ENCODE data around the gene BTBD9. TPM values are rescaled to one million over a fixed set of nuclear protein-coding genes. Genes with fewer than 3 reads are reported as not detected.

BTBD9 gene
- total and polyA plus RNA-seq, 2 experiments from 2014 or later, result 8.4 to 10.1 TPM

DNA sequence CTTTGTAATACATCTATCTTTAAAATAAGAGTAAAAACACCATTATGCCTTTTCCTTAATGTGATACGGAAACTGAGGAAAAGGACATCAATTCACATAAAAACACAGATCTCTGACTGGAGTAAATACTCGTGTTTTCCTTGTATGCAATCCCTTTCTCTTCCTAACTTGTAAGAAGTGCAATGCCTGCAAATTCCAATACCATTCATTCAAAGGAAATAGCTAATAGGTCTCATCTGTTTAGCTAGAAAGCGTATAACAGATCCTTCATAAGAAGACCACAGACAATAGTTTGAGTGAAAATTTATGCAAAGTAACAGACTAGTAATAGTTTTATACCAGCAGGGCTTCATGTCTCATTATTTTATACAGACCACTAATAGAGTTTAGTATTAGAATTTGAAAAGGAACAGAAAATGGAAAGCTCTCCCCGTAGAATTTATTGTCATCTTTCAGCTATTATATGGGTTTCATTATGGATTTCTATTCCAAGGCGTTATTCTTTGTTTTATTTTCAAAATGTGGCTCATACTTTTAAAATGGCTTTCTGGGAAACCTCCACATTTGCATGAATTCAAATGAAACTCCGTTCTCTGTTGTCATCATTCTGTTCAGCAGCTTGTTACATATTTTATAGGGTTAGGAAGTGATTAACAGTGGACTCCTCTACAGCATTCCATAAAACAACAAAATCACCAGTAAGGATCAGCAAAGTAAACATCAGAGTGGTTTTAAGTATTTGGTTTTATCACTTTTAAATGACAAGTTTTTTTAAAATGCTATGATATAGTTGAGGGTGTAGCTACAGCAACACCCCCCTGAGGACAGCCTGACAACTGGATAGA is 186.7 kb downstream of the BTBD9 start:
- Histone ChIP-seq H3K4me3 (no peak overlapping the region), H3K27me3 (no peaks in the 10 kb centered on the region), H3K4me1 (ENCODE audit: low read depth) (no peaks in the 10 kb centered on the region), H3K27ac (no peak overlapping the region), H3K36me3 (no peaks in the 10 kb centered on the region), H3K9me3 (ENCODE audit: low read depth) (no peaks in the 10 kb centered on the region)
- TF ChIP-seq, protein P1, sequence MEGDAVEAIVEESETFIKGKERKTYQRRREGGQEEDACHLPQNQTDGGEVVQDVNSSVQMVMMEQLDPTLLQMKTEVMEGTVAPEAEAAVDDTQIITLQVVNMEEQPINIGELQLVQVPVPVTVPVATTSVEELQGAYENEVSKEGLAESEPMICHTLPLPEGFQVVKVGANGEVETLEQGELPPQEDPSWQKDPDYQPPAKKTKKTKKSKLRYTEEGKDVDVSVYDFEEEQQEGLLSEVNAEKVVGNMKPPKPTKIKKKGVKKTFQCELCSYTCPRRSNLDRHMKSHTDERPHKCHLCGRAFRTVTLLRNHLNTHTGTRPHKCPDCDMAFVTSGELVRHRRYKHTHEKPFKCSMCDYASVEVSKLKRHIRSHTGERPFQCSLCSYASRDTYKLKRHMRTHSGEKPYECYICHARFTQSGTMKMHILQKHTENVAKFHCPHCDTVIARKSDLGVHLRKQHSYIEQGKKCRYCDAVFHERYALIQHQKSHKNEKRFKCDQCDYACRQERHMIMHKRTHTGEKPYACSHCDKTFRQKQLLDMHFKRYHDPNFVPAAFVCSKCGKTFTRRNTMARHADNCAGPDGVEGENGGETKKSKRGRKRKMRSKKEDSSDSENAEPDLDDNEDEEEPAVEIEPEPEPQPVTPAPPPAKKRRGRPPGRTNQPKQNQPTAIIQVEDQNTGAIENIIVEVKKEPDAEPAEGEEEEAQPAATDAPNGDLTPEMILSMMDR (IDR thresholded peaks at IDR 0.05; ENCODE audit: low read depth, low read length), result no peak
- DNase-seq (ENCODE audit: low read depth in 1 of 2, low spot score in 1 of 2), result no peak

DNA sequence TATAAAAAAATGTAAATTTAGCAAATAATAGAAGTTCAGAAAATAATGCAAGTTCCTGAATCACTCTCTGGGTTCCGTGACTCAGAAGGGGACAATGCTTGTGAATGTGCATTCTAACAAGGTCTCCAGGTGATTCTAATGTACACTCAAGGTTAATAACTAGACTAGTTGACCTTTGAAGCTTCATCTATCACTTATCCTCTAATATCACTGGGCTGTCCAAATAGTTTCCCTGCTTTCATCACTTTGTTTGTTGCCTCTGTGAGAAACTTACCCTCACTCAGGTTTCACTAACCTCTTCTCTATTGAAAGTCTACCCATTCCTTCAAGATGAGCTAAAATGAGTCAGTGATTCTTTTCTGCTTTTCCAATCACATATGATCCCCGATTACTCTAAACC is 189.0 kb downstream of the BTBD9 start:
- TF ChIP-seq, protein P1 (IDR thresholded peaks at IDR 0.05; ENCODE audit: low read depth, low read length), result no peak
- Histone ChIP-seq H3K27ac (no peak overlapping the region), H3K9me3 (ENCODE audit: low read depth) (no peaks in the 10 kb centered on the region), H3K36me3 (no peaks in the 10 kb centered on the region), H3K27me3 (no peaks in the 10 kb centered on the region), H3K4me3 (no peak overlapping the region), H3K4me1 (ENCODE audit: low read depth) (no peaks in the 10 kb centered on the region)
- DNase-seq (ENCODE audit: low read depth in 1 of 2, low spot score in 1 of 2), result no peak

DNA sequence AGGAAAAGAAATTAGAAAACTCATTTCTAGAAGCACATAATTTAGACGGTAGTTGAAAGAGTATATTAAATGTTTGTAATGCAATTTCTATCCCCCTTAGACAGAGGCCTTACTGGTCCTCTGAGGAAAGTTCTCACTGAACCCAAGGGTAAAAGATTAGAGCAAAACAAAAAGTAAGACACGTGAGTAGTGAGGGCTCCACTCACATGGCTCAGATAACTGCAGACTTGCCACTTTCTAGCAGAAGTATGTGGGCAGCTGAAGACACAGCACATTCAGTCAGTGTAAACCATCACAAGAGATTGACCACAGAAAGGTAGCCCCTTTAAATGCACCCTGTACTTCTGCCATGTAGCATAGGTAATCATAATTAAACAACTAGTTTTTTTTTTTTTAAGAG is 193.8 kb downstream of the BTBD9 start:
- DNase-seq (ENCODE audit: low read depth in 1 of 2, low spot score in 1 of 2), result no peak
- Histone ChIP-seq H3K9me3 (ENCODE audit: low read depth) (no peaks in the 10 kb centered on the region), H3K4me3 (no peak overlapping the region), H3K27ac (no peak overlapping the region), H3K36me3 (no peaks in the 10 kb centered on the region), H3K27me3 (no peaks in the 10 kb centered on the region), H3K4me1 (ENCODE audit: low read depth) (no peaks in the 10 kb centered on the region)
- TF ChIP-seq, protein P1 (IDR thresholded peaks at IDR 0.05; ENCODE audit: low read depth, low read length), result no peak

DNA sequence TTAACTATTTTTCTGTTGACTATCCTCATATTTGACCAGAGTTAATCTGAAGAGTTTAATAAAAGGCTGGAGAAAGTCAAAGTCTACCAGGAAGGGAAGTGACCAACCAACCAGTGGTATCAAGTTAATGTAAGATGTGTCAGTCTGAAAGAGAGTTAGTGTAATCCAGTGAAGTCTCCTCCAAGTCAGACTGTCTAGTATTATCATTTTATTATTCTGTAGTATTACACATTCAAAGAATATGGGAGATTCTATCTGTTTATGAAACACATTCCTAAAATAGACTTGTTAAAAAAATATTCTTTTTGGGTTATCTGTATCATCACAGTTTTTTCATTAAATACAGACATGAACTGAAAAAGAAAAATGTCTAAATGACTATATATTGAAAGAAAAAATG is 194.4 kb downstream of the BTBD9 start:
- Histone ChIP-seq H3K27ac (no peak overlapping the region), H3K9me3 (ENCODE audit: low read depth) (no peaks in the 10 kb centered on the region), H3K36me3 (no peaks in the 10 kb centered on the region), H3K4me3 (no peak overlapping the region), H3K4me1 (ENCODE audit: low read depth) (no peaks in the 10 kb centered on the region), H3K27me3 (no peaks in the 10 kb centered on the region)
- DNase-seq (ENCODE audit: low read depth in 1 of 2, low spot score in 1 of 2), result no peak
- TF ChIP-seq, protein P1 (IDR thresholded peaks at IDR 0.05; ENCODE audit: low read depth, low read length), result no peak

DNA sequence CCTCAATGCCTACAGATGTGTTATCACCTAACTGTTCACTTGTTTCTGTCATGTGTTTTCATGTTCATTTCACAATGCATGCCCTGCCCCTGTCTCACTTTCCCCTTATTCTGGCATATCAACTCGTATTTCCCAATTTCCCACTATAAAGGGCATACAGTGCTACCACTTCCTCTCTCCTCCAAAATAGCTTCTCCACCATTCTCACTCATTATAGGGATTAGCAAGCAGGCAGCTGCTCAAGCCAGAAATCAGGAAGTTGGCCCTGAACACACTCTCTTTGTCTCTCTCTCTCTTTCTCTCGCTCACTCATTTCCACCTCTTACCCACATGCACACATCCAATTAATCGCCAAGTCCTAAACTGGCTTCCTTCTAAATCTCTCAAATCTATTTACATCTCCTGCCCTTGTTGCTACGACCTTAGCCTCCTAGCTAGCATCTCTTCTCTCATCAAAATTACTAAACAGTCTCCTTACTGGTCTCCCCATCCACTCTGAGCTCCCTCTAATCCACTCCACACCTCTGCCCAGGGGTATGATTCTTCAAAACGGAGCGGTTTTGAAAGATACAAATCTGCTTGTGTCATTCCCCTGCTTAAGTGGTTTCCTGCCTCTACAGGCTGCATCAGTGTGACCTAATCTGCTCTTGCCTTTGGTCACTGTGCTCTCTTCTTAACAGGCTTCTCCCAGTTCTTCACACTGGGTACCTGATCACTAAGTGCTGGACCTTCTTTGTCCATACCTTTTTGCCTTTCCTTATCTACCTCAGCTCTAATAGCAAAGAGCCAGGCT is 196.2 kb downstream of the BTBD9 start:
- Histone ChIP-seq H3K4me1 (ENCODE audit: low read depth) (no peaks in the 10 kb centered on the region), H3K9me3 (ENCODE audit: low read depth) (no peaks in the 10 kb centered on the region), H3K4me3 (no peak overlapping the region), H3K36me3 (no peaks in the 10 kb centered on the region), H3K27ac (no peak overlapping the region), H3K27me3 (no peaks in the 10 kb centered on the region)
- DNase-seq (ENCODE audit: low read depth in 1 of 2, low spot score in 1 of 2), result peak in 1 of 2 donors; percentile 25
- TF ChIP-seq, protein P1 (IDR thresholded peaks at IDR 0.05; ENCODE audit: low read depth, low read length), result no peak
